Measurements from ENCODE around the gene COASY. TPM values are rescaled to one million over a fixed set of nuclear protein-coding genes. Genes with fewer than 3 reads are reported as not detected.

The COASY gene
- total RNA-seq, result 10 to 100 TPM; 48.1 to 70.5 (median 60.9) TPM
- long read RNA-seq, transcript COASY-201 (9 exons, 2,458 nt), result major isoform, 6 of 16 reads
- long read RNA-seq, partial matches to known transcripts, result 5 of 16 reads
- long read RNA-seq, other reads (novel, unspliced or antisense), result 0 of 16 reads

GRCh38 chr17:42561897-42562387 is at the start of gene COASY:
COASY (plus strand) TSS chr17:42562148; CDS start chr17:42562623, 475 bp downstream.
- TF ChIP-seq CTCF (IDR thresholded peaks at IDR 0.05) (no peak), POLR2A (IDR thresholded peaks at IDR 0.05) (peak; percentile 46)
- WGBS (ENCODE audit: insufficient coverage, low coverage, low lambda C conversion rate, missing lambda C conversion rate), result 0% methylated on average over 7 of the region's 26 CpGs
- DNase-seq (peak; percentile 95), ATAC-seq (peak; percentile 69 to 75 (median 74))
- Histone ChIP-seq H3K4me3 (peak within 1 kb of the TSS; percentile 92 to 96 (median 94)), H3K4me1 (peaks cover 0 to 47% (median 23%) of the 10 kb centered on the region in 4 donors), H3K36me3 (peaks cover 0 to 11% (median 2%) of the 10 kb centered on the region in 4 donors), H3K9me3 (no peaks in the 10 kb centered on the region), H3K27me3 (no peaks in the 10 kb centered on the region), H3K27ac (peak within 1 kb of the TSS; percentile 70 to 85 (median 82))
- intact Hi-C loops (cut with DNase I), result no loop called here

- 76% methylated on average over 8 of the region's 9 CpGs for WGBS (ENCODE audit: insufficient coverage, low coverage, low lambda C conversion rate, missing lambda C conversion rate)
- intact Hi-C loops (cut with DNase I), result loop anchor here in 1 of 2 donors (5.0 to 10.0 kb wide), 2 partner anchors 90 to 187 kb away; partner anchors contain the start of gene CAVIN1
- DNase-seq (no peak), ATAC-seq (no peak)
- Histone ChIP-seq H3K36me3 (peaks cover 0 to 36% (median 3%) of the 10 kb centered on the region in 4 donors), H3K27ac (peak overlapping the region; percentile 66 to 76 (median 72)), H3K4me3 (no peak overlapping the region), H3K27me3 (no peaks in the 10 kb centered on the region), H3K4me1 (peaks cover 0 to 11% (median 0%) of the 10 kb centered on the region in 4 donors), H3K9me3 (no peaks in the 10 kb centered on the region)
- TF ChIP-seq CTCF (IDR thresholded peaks at IDR 0.05) (no peak), POLR2A (IDR thresholded peaks at IDR 0.05) (no peak)
Measured at GRCh38 chr17:42512246-42512645, 49.7 kb upstream of the COASY start.

- intact Hi-C loops (cut with DNase I), result loop anchor here in 1 of 2 donors (5.0 to 10.0 kb wide), 2 partner anchors 90 to 188 kb away; partner anchors contain the start of gene CAVIN1
- ATAC-seq (peak in 3 of 4 donors; percentile 14 to 58 (median 45)), DNase-seq (no peak)
- H3K27me3 ChIP-seq, result no peaks in the 10 kb centered on the region
- 43% methylated on average over 6 of the region's 6 CpGs for WGBS (ENCODE audit: insufficient coverage, low coverage, low lambda C conversion rate, missing lambda C conversion rate)
- H3K9me3 ChIP-seq, result no peaks in the 10 kb centered on the region
- peaks cover 0 to 13% (median 0%) of the 10 kb centered on the region in 4 donors for H3K4me1 ChIP-seq
- H3K4me3 ChIP-seq, result no peak overlapping the region
- peak overlapping the region; percentile 66 to 76 (median 72) for H3K27ac ChIP-seq
- no peak for TF ChIP-seq CTCF (IDR thresholded peaks at IDR 0.05)
- no peak for TF ChIP-seq POLR2A (IDR thresholded peaks at IDR 0.05)
- H3K36me3 ChIP-seq, result peaks cover 0 to 36% (median 3%) of the 10 kb centered on the region in 4 donors
Measured at GRCh38 chr17:42512733-42513251, 49.2 kb upstream of the COASY start.

- TF ChIP-seq POLR2A (IDR thresholded peaks at IDR 0.05) (no peak), CTCF (IDR thresholded peaks at IDR 0.05) (no peak)
- no peaks in the 10 kb centered on the region for H3K27me3 ChIP-seq
- H3K27ac ChIP-seq, result peak overlapping the region; percentile 60 to 72 (median 66)
- no peak overlapping the region for H3K4me3 ChIP-seq
- DNase-seq (no peak), ATAC-seq (no peak)
- 89% methylated on average over 9 of the region's 11 CpGs for WGBS (ENCODE audit: insufficient coverage, low coverage, low lambda C conversion rate, missing lambda C conversion rate)
- intact Hi-C loops (cut with DNase I), result loop anchor here in 1 of 2 donors (5.0 to 10.0 kb wide), 2 partner anchors 91 to 189 kb away; partner anchors contain the start of gene CAVIN1
- H3K4me1 ChIP-seq, result peaks cover 0 to 17% (median 2%) of the 10 kb centered on the region in 4 donors
- H3K9me3 ChIP-seq, result no peaks in the 10 kb centered on the region
- peaks cover 0 to 27% (median 3%) of the 10 kb centered on the region in 4 donors for H3K36me3 ChIP-seq
Measured at GRCh38 chr17:42513686-42514085, 48.3 kb upstream of the COASY start.

Measured in right lobe of liver (tissue), 6 donors.